PFSK-1 (cell line): ENCODE data around the gene BCKDHB.

Experiments used
- FOXP2 ChIP-seq: optimal IDR thresholded peaks from 2 replicates; pipeline ENCODE3; 2011; ENCODE audit warnings: borderline replicate concordance, control low read depth, inconsistent platforms; ENCODE audit not compliant: insufficient read depth; ENCODE audit errors: extremely low read length, extremely low read depth
- POLR2AphosphoS5 ChIP-seq: IDR thresholded peaks from 2 replicates; pipeline ENCODE4 v1.6.1; 2012; ENCODE audit warnings: low read depth, mild to moderate bottlenecking, control low read depth, low read length, moderate library complexity
- SIN3A ChIP-seq: IDR thresholded peaks from 2 replicates; pipeline ENCODE4 v1.6.1; 2012; ENCODE audit warnings: mild to moderate bottlenecking, low read length, moderate library complexity, borderline replicate concordance; ENCODE audit not compliant: insufficient read depth
- TAF1 ChIP-seq: IDR thresholded peaks from 2 replicates; pipeline ENCODE4 v1.6.1; 2012; ENCODE audit warnings: low read length, control low read depth, borderline replicate concordance; ENCODE audit not compliant: insufficient read depth
- TF ChIP-seq, protein P1 (sequence below), 2 experiments: IDR thresholded peaks; 2 replicates each; pipeline versions ENCODE4 v1.6.1 to v1.8.0; 2011 to 2012; ENCODE audit warnings: low read depth in 2 of 2, low read length in 2 of 2, control low read depth in 1 of 2, inconsistent platforms in 1 of 2, mild to moderate bottlenecking in 1 of 2, moderate library complexity in 1 of 2; ENCODE audit not compliant: insufficient read depth in 1 of 2

The BCKDHB gene

GRCh38 chr6:80356545-80356944 lies 250.1 kb downstream of the BCKDHB start:
- no peak for TF ChIP-seq TAF1
- TF ChIP-seq, protein P1, sequence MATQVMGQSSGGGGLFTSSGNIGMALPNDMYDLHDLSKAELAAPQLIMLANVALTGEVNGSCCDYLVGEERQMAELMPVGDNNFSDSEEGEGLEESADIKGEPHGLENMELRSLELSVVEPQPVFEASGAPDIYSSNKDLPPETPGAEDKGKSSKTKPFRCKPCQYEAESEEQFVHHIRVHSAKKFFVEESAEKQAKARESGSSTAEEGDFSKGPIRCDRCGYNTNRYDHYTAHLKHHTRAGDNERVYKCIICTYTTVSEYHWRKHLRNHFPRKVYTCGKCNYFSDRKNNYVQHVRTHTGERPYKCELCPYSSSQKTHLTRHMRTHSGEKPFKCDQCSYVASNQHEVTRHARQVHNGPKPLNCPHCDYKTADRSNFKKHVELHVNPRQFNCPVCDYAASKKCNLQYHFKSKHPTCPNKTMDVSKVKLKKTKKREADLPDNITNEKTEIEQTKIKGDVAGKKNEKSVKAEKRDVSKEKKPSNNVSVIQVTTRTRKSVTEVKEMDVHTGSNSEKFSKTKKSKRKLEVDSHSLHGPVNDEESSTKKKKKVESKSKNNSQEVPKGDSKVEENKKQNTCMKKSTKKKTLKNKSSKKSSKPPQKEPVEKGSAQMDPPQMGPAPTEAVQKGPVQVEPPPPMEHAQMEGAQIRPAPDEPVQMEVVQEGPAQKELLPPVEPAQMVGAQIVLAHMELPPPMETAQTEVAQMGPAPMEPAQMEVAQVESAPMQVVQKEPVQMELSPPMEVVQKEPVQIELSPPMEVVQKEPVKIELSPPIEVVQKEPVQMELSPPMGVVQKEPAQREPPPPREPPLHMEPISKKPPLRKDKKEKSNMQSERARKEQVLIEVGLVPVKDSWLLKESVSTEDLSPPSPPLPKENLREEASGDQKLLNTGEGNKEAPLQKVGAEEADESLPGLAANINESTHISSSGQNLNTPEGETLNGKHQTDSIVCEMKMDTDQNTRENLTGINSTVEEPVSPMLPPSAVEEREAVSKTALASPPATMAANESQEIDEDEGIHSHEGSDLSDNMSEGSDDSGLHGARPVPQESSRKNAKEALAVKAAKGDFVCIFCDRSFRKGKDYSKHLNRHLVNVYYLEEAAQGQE (IDR thresholded peaks at IDR 0.05; ENCODE audit: insufficient read depth in 1 of 2, low read depth in 2 of 2, low read length in 2 of 2) = no peak
- TF ChIP-seq FOXP2 = no peak
- TF ChIP-seq SIN3A = no peak
- TF ChIP-seq POLR2AphosphoS5 = no peak

DNA sequence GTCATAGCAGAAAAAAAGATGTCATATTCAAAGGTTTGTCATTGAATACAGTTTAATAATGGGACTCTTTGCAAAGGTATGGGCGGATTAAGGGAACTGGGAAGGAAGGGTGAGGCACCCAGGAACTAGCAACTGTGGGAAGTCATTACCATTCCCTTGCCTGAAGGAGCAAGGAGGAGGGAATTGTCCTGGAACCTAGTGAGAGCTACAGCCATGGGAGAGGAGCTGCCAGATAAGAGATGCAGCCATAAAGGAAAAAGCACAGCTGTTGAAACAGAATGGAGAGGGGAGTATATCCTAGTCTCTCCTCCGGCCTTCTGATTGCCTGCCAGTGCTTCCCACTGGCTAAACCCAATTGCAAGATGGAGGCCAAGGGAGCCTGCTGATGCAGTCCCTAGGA lies 250.6 kb downstream of the BCKDHB start:
- TF ChIP-seq FOXP2 (no peak), TAF1 (no peak), POLR2AphosphoS5 (no peak), SIN3A (no peak)
- TF ChIP-seq, protein P1 (IDR thresholded peaks at IDR 0.05; ENCODE audit: insufficient read depth in 1 of 2, low read depth in 2 of 2, low read length in 2 of 2) = no peak

DNA sequence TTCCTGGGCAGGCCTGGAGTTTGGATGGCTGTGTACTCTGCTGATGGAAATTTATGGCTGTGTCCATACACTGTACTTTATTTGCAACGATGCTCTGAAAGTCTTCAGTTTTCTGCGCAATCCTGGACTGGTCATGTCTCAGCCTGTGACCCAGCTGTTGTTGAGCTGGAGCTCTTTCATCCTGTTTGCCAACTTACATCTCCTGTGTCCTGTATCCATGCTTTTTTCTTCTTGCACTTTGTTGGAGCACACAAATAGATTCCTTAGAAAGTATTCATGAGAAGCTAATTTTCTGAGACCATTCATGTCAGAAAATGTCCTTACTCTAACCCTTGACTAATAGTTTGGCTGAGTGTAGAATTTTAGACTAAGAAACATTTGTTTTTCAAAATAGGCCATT lies 251.2 kb downstream of the BCKDHB start:
- TF ChIP-seq FOXP2 = no peak
- no peak for TF ChIP-seq SIN3A
- no peak for TF ChIP-seq TAF1
- TF ChIP-seq, protein P1 (IDR thresholded peaks at IDR 0.05; ENCODE audit: insufficient read depth in 1 of 2, low read depth in 2 of 2, low read length in 2 of 2) = no peak
- no peak for TF ChIP-seq POLR2AphosphoS5

DNA sequence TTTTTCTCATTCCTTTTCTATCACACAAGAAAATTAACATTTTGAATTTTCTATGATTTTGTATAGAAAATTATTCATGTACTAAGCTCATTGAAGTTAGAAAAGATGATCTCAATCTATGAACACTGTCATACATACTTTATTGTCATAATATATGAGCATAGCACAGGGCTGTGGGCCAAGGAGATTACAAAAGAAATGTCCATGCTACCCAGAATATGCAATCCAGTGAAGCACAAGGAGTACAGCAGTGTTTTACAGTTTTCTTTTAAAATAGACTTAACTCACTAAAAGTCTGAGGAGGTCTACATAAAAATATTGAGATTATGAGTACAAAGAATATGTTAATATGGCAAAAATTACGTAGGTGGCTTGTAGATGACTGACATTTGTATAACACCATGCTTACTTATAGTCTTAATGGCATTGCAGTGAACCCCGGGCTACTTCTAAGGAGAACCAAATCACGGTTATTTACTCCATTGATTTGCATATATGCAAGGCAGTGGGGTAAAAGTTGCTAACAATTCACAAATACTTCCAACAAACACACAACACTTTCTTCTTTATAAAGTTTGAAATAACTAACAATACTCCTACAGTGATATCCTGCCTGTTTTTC lies 257.1 kb downstream of the BCKDHB start:
- TF ChIP-seq SIN3A = no peak
- no peak for TF ChIP-seq FOXP2
- no peak for TF ChIP-seq POLR2AphosphoS5

GRCh38 chr6:80364149-80364548 lies 257.7 kb downstream of the BCKDHB start:
- TF ChIP-seq TAF1 (no peak), SIN3A (no peak), POLR2AphosphoS5 (no peak), FOXP2 (no peak)
- TF ChIP-seq, protein P1 (IDR thresholded peaks at IDR 0.05; ENCODE audit: insufficient read depth in 1 of 2, low read depth in 2 of 2, low read length in 2 of 2) = no peak

DNA sequence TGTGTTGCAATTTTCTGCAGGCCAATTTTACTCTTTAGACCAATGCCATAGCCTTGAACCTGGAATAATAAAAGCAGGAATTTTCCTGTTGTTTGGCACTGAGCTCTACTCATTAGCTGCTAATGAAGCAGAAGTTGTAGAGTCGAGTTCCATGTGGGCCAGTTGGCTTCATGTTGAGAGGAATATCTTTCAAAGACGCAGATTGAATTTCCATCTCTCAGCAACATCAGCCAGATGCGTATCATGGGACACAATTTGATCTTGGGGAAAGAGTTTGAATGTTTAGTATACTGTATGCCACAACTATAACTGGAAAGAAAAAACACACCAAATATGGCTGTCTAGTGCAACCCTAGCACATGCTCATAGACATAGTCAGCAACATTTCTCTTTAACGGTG lies 259.6 kb downstream of the BCKDHB start:
- no peak for TF ChIP-seq TAF1
